ENCODE measurements around the gene NELFB.

The NELFB gene

GRCh38 chr9:137313956-137314560, 58.9 kb downstream of the NELFB start:
- TF ChIP-seq, protein P1, sequence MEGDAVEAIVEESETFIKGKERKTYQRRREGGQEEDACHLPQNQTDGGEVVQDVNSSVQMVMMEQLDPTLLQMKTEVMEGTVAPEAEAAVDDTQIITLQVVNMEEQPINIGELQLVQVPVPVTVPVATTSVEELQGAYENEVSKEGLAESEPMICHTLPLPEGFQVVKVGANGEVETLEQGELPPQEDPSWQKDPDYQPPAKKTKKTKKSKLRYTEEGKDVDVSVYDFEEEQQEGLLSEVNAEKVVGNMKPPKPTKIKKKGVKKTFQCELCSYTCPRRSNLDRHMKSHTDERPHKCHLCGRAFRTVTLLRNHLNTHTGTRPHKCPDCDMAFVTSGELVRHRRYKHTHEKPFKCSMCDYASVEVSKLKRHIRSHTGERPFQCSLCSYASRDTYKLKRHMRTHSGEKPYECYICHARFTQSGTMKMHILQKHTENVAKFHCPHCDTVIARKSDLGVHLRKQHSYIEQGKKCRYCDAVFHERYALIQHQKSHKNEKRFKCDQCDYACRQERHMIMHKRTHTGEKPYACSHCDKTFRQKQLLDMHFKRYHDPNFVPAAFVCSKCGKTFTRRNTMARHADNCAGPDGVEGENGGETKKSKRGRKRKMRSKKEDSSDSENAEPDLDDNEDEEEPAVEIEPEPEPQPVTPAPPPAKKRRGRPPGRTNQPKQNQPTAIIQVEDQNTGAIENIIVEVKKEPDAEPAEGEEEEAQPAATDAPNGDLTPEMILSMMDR (IDR thresholded peaks at IDR 0.05; ENCODE audit: low read depth, low read length), result no peak
- H3K27ac ChIP-seq, result no peak overlapping the region; the same call in 1 of the 2 replicates
- no peak for DNase-seq
- no peak overlapping the region for H3K4me3 ChIP-seq (ENCODE audit: low read depth, low read length)
- no peaks in the 10 kb centered on the region for H3K9me3 ChIP-seq (ENCODE audit: severe bottlenecking)
- no peaks in the 10 kb centered on the region for H3K27me3 ChIP-seq (ENCODE audit: insufficient read depth, low read depth, severe bottlenecking)
- H3K36me3 ChIP-seq, result no peaks in the 10 kb centered on the region

DNA sequence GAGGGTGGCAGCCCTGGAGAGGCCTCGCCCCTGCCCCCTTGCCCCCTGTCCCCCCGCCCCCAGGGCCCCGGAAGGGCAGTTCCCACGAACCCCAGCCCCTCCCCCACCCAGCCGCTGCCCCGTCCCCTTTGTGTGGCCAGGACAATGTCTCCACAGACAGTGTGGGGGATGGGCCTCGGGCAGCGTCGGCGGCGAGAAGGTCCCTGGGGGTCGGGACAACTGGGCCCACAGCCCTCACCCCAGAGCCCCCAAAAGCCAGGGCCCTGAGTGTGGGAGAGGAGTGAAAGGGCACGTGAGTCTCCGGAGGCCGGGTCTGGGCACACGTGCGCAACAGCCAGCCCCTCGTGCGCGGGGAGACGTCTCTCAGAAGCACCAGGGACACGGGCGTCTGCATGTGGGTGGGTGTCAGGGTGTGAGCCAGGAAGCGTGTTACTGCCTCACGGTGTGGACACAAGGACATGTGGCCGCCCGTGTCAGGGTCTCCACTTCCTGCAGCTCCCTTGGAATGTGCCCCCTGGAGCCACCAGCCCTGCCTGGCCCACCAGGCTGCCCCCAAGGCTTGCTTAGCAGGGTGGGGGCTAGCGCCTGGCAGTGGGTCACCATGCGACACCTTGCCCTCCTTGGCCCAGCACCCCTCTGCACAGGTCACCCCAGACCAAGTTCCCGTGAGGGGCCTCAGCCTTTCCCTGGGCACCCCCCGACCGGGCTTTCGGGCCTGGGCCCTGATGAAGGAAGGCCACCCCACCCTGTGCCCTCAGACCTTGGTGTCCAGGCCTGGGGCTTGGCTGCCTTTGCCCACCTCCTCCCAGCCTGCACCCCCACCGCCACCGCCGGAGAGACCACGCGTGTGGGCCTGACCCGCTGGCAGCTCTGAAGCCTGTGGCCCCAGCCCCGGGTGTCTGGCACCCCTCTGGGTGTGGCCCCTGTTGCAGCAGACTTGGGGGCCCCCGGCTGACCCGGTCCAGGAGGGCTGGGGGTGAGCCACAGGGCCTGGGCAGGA, 59.7 kb downstream of the NELFB start:
- Histone ChIP-seq H3K9me3 (ENCODE audit: severe bottlenecking) (no peaks in the 10 kb centered on the region), H3K36me3 (no peaks in the 10 kb centered on the region), H3K4me3 (ENCODE audit: low read depth, low read length) (no peak overlapping the region), H3K27me3 (ENCODE audit: insufficient read depth, low read depth, severe bottlenecking) (no peaks in the 10 kb centered on the region), H3K27ac (peak overlapping the region; percentile 52; the same call in 1 of the 2 replicates)
- DNase-seq, result no peak
- TF ChIP-seq, protein P1 (IDR thresholded peaks at IDR 0.05; ENCODE audit: low read depth, low read length), result no peak

DNA sequence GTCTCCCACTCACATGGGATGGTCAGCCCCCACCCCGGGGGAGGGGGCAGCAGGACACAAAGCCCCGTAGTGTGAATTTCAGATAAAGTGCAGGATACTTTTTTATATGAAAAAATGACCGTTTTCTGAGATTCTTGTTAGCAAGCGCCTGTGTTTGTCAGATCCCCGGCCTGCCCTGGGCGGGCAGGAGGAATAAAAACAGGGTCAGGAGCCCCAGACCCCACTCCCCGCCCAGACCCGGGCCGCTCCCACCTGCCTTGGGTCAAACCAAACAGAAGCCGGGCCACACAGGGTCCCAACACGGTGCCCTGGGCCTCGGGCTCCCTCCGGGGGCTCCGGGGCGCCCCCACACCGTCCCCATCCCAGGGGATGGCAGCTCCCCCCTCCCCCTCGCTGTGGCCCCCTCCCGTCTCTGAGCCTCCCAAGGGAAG, 60.5 kb downstream of the NELFB start:
- TF ChIP-seq, protein P1 (IDR thresholded peaks at IDR 0.05; ENCODE audit: low read depth, low read length), result no peak
- Histone ChIP-seq H3K9me3 (ENCODE audit: severe bottlenecking) (no peaks in the 10 kb centered on the region), H3K36me3 (no peaks in the 10 kb centered on the region), H3K27ac (peak overlapping the region; percentile 52; the same call in 1 of the 2 replicates), H3K27me3 (ENCODE audit: insufficient read depth, low read depth, severe bottlenecking) (no peaks in the 10 kb centered on the region), H3K4me3 (ENCODE audit: low read depth, low read length) (no peak overlapping the region)
- DNase-seq, result no peak

GRCh38 chr9:137316012-137316981, 61.2 kb downstream of the NELFB start:
- peak overlapping the region; percentile 20 for H3K4me3 ChIP-seq (ENCODE audit: low read depth, low read length)
- TF ChIP-seq, protein P1 (IDR thresholded peaks at IDR 0.05; ENCODE audit: low read depth, low read length), result no peak
- no peaks in the 10 kb centered on the region for H3K36me3 ChIP-seq
- H3K9me3 ChIP-seq (ENCODE audit: severe bottlenecking), result no peaks in the 10 kb centered on the region
- peak; percentile 39 for DNase-seq
- no peaks in the 10 kb centered on the region for H3K27me3 ChIP-seq (ENCODE audit: insufficient read depth, low read depth, severe bottlenecking)
- peak overlapping the region; percentile 82 for H3K27ac ChIP-seq

DNA sequence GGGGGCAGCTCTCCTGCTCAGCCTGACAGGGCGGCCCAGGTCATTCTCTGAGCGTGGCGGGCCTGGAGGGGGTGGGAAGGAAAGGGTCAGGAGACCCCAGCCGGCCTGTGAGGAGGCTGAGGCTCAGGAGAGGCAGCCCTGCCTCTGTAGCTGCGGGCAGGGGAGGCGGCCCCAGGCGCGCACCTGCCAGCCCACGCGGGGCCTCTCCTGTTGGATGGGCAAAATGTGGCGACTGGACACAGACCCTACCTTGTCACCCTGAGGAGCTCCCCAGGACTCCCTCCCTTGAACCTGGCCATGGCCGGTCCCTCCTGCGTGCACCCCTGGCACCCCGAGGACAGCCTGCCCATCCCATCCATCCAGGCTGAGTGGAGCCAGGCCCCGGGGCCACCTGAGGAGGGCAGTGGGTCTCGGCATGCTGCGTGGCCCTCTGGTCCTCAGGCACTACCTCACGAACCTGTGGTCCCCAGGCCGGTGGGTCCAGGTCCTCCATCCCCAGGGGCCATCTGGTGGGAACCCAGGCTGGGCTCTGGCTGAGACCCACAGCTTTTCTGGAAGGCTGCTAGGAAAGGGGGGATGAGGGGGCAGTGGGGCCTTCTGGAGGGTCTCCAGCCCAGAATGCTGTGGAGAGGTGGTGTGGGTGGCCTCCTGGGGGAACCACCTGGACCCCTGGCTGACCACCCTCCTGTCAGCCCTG, 62.0 kb downstream of the NELFB start:
- H3K36me3 ChIP-seq, result no peaks in the 10 kb centered on the region
- H3K27ac ChIP-seq, result no peak overlapping the region; the same call in 1 of the 2 replicates
- DNase-seq, result no peak

More for the DNA sequence above, 62.0 kb downstream of the NELFB start:
- TF ChIP-seq, protein P1 (IDR thresholded peaks at IDR 0.05; ENCODE audit: low read depth, low read length), result no peak
- Histone ChIP-seq H3K4me3 (ENCODE audit: low read depth, low read length) (no peak overlapping the region), H3K9me3 (ENCODE audit: severe bottlenecking) (no peaks in the 10 kb centered on the region), H3K27me3 (ENCODE audit: insufficient read depth, low read depth, severe bottlenecking) (no peaks in the 10 kb centered on the region)

Measured in WERI-Rb-1 (cell line).